VCaP (cell line): ENCODE measurements around the gene MINDY4.
"Not testable (repeated sequence)": the region's sequence is repeated elsewhere in the genome, so short reads cannot be mapped to it uniquely, and the experiment has no call there.

Experiments used
- H3K27ac ChIP-seq: fragments of 450-650 bp; 2 replicates; pipeline ENCODE4 v1.5.1; 2017
- CTCF ChIP-seq: fragments of 450-650 bp; conservative IDR thresholded peaks from 2 replicates; pipeline ENCODE4 v1.5.1; 2017; ENCODE audit warnings: mild to moderate bottlenecking, moderate library complexity

The MINDY4 gene

DNA sequence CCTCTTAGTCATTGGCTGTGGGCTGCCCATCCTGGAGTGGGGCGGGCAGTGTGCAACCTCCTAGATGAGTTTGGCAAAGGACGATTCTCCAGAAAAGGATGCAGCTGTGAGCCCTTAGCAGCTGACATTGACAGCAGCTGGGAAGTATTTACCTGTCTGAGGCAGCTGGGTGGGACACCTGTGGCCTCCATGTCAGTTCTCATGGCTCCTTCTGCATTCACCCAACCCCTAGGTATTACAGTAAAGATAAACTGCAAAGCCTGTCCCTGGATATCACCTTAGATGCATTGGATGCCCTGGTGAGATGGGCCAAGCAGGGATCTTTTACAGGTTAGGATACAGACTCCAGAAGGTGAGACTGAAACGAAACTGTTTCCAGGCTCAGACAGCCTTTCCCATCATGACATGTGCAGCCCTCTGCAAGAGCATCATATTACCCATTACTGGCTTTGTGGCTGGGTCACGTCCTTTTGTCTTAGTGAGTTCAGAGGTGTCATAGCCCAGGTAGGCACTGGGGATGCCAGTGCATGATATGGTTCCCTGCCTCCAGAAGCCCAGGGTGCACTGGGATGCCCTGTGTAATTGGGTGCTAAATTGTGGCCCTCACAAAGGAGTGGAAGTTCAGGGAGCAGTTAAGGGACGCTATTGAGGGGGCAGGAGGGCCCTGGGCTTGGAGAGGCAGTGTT lies 28.9 kb downstream of the MINDY4 start:
- no peak for TF ChIP-seq CTCF

DNA sequence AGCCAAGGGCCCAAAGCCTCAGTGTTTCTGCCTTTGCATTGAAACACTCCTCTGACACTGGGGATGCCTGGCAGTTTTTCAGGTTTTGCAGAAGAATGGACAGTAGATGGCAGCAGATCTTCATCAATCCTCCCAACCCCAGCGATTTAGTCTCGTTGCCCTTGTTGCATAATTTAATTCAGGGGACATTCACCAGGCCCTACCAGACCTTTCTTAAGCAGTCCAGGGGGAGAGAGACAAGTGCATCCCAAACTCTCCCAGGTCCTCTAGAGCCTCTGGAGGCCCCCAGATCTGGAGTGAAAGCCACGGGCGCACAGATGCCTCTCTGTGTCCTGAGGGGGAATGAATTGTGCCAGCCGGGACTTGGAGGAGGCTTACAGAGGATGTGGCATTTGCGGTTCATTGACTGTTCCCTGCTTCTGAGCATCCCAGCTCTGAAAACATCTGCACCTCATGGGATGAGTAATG lies 29.6 kb downstream of the MINDY4 start:
- H3K27ac ChIP-seq, result no peak overlapping the region
- peak; percentile 77 for TF ChIP-seq CTCF

More for the DNA sequence above, 28.9 kb downstream of the MINDY4 start:
- no peak overlapping the region for H3K27ac ChIP-seq

- TF ChIP-seq CTCF, result no peak
- no peak overlapping the region for H3K27ac ChIP-seq
These were observed 31.6 kb downstream of the MINDY4 start for GRCh38 chr7:30802812-30803211.

DNA sequence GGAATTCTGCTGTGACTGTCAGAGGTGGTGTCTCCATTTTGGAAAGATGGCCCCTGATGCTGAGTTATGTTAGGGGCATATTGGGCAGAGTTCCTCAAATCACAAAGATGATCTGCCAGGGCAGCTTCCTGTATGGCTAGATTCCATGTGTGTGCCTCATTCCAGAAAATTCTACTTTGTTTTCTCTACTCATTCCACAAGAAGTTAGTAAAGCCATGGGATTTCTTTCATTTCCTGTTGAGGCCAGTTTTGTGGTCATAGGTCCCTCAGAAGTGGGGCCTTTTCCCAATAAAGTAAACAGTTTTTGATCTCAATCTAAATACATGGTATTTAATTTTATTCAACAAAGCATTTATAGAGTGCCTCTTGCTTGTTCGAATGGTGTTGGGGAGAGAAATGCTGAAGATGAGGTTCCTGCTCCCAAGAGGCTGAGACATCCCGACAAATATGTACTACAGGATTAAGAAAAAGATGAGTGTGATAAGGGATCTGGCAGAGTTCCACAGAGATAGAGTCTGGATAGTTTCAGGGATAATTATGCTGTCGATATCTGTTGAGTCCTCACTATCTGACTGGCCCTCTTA lies 33.0 kb downstream of the MINDY4 start:
- no peak overlapping the region for H3K27ac ChIP-seq
- TF ChIP-seq CTCF, result no peak

- TF ChIP-seq CTCF, result no peak
- no peak overlapping the region for H3K27ac ChIP-seq
These were observed 34.0 kb downstream of the MINDY4 start for GRCh38 chr7:30805081-30805691.

GRCh38 chr7:30805931-30806330 lies 34.7 kb downstream of the MINDY4 start:
- TF ChIP-seq CTCF, result no peak
- H3K27ac ChIP-seq, result no peak overlapping the region

- not testable (repeated sequence) for H3K27ac ChIP-seq
These were observed 36.3 kb downstream of the MINDY4 start for GRCh38 chr7:30807477-30807876.

DNA sequence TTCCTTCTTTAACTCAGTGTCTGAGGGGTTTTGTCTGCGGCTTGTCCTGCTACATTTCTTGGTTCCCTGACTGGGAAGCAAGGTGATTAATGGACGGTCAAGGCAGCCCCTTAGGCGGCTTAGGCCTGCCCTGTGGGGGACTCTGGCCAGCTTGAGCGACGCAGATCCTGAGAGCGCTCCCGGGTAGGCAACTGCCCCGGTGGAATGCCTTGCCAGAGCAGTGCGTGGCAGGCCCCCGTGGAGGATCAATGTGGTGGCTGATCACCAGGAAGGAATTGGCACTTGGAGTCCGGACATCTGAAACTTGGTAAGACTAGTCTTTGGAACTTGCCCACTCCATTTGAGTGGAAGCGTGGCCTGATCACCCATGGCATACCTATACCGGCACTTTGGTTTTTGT lies 36.7 kb downstream of the MINDY4 start:
- H3K27ac ChIP-seq, result not testable (repeated sequence)
